HepG2 (cell line): ENCODE measurements around the gene STRADA. TPM values are rescaled to one million over a fixed set of nuclear protein-coding genes. Genes with fewer than 3 reads are reported as not detected.

Experiments
- E2F5 ChIP-seq: sonication (generic); formaldehyde crosslinking; conservative IDR thresholded peaks from 2 replicates; pipeline ENCODE4 v1.4.0; 2020; ENCODE audit warnings: missing genetic modification reagents
- KLF6 ChIP-seq: IDR thresholded peaks from 2 replicates; pipeline ENCODE4 v1.8.0; 2016; ENCODE audit warnings: missing biosample characterization, missing genetic modification reagents
- MLX ChIP-seq: IDR thresholded peaks from 2 replicates; pipeline ENCODE4 v1.6.1; 2016
- NFIB ChIP-seq: sonication (generic); formaldehyde crosslinking; IDR thresholded peaks from 2 replicates; pipeline ENCODE4 v1.9.0; 2021; ENCODE audit warnings: missing genetic modification reagents, mild to moderate bottlenecking, borderline replicate concordance
- PAXIP1 ChIP-seq: sonication (generic); formaldehyde crosslinking; conservative IDR thresholded peaks from 2 replicates; pipeline ENCODE4 v1.4.0; 2020; ENCODE audit warnings: mild to moderate bottlenecking, missing genetic modification reagents, moderate library complexity
- REXO4 ChIP-seq: sonication (generic); formaldehyde crosslinking; IDR thresholded peaks from 2 replicates; pipeline ENCODE4 v1.8.0; 2022; ENCODE audit warnings: missing genetic modification reagents, mild to moderate bottlenecking, borderline replicate concordance
- SALL1 ChIP-seq: sonication (generic); formaldehyde crosslinking; IDR thresholded peaks from 2 replicates; pipeline ENCODE4 v1.8.0; 2022; ENCODE audit warnings: mild to moderate bottlenecking, missing genetic modification reagents
- SRF ChIP-seq: IDR thresholded peaks from 2 replicates; pipeline ENCODE4 v1.6.1; 2011; ENCODE audit warnings: mild to moderate bottlenecking, low read depth, low read length, moderate library complexity
- TBP ChIP-seq: sonication (generic); formaldehyde crosslinking; IDR thresholded peaks from 2 replicates; pipeline ENCODE4 v1.5.0; 2020; ENCODE audit warnings: missing genetic modification reagents
- ZNF20 ChIP-seq: sonication (generic); formaldehyde crosslinking; IDR thresholded peaks from 2 replicates; pipeline ENCODE4 v1.4.0; 2020; ENCODE audit warnings: mild to moderate bottlenecking, moderate library complexity, missing genetic modification reagents
- ZNF567 ChIP-seq: sonication (generic); formaldehyde crosslinking; IDR thresholded peaks from 2 replicates; pipeline ENCODE4 v1.8.1; 2023; ENCODE audit warnings: mild to moderate bottlenecking, missing genetic modification reagents, borderline replicate concordance
- ZNF574 ChIP-seq: sonication (generic); formaldehyde crosslinking; IDR thresholded peaks from 2 replicates; pipeline ENCODE4 v1.4.0; 2020; ENCODE audit warnings: missing genetic modification reagents
- ZNF773 ChIP-seq: sonication (generic); formaldehyde crosslinking; IDR thresholded peaks from 2 replicates; pipeline ENCODE4 v1.4.0; 2020; ENCODE audit warnings: missing genetic modification reagents, borderline replicate concordance
- polyA plus RNA-seq, 8 experiments: library from polyadenylated mRNA; depleted of rRNA in 3 of 8; stranded (reverse) in 7 of 8; unstranded in 1 of 8; fragments of >200 nt; fragmentation: Illumina TruSeq in 4 of 8; extraction: Trizol in 4 of 8; gene quantifications; 2 replicates each; pipeline versions ENCODE4 v1.2.1 to v1.2.3, GENCODE V29; 2011 to 2016; ENCODE audit warnings: low read depth in 4 of 8, missing spikeins in 1 of 8, mixed read lengths in 1 of 8; ENCODE audit not compliant: insufficient read depth in 1 of 8
- total RNA-seq, 5 experiments: library from RNA; depleted of rRNA; stranded (reverse); fragments of >200 nt; fragmentation: Illumina TruSeq; extraction: Trizol; gene quantifications; 2 replicates each; pipeline ENCODE4 v1.2.3, GENCODE V29; 2016; ENCODE audit warnings: low read depth in 1 of 5

The STRADA gene
- total and polyA plus RNA-seq, 2 of the 13 experiments (the other 11 are each of a cell fraction or from before 2014, with no cell fraction given), result 17.6 to 17.9 TPM

- TF ChIP-seq E2F5 (CRISPR knock-in tag), result no peak
- TF ChIP-seq SALL1 (CRISPR knock-in tag), result peak; percentile 39
- TF ChIP-seq NFIB (CRISPR knock-in tag), result no peak
- TF ChIP-seq REXO4 (CRISPR knock-in tag), result no peak
- TF ChIP-seq PAXIP1 (CRISPR knock-in tag), result no peak
- no peak for TF ChIP-seq ZNF567 (CRISPR knock-in tag)
- TF ChIP-seq KLF6 (CRISPR knock-in tag), result no peak
- no peak for TF ChIP-seq ZNF773 (CRISPR knock-in tag)
- no peak for TF ChIP-seq TBP (CRISPR knock-in tag)
- no peak for TF ChIP-seq MLX (CRISPR knock-in tag)
- TF ChIP-seq SRF, result no peak
- TF ChIP-seq ZNF20 (CRISPR knock-in tag), result no peak
- TF ChIP-seq ZNF574, result no peak
Measured at GRCh38 chr17:63696381-63696961, 45.1 kb downstream of the STRADA start (continued).
